K562 (cell line): ENCODE data around the gene CNTRL. TPM values are rescaled to one million over a fixed set of nuclear protein-coding genes. Genes with fewer than 3 reads are reported as not detected.

Source experiments
- KAT2B ChIP-seq: IDR thresholded peaks from one replicate; pipeline ENCODE4 v1.6.1; 2012; ENCODE audit warnings: low read depth, mild to moderate bottlenecking, control low read depth, inconsistent platforms, low read length, moderate library complexity
- NR1H2 ChIP-seq: sonication (generic); formaldehyde crosslinking; IDR thresholded peaks from 2 replicates; pipeline ENCODE4 v1.4.0; 2020; ENCODE audit warnings: mild to moderate bottlenecking, missing genetic modification reagents
- ZBTB17 ChIP-seq: fragments of 450-650 bp; formaldehyde crosslinking; IDR thresholded peaks from 2 replicates; pipeline ENCODE4 v1.4.0; 2020; ENCODE audit warnings: mild to moderate bottlenecking
- ZNF184 ChIP-seq: sonication (generic); formaldehyde crosslinking; IDR thresholded peaks from 2 replicates; pipeline ENCODE4 v1.5.0; 2020; ENCODE audit warnings: missing genetic modification reagents
- ZNF561 ChIP-seq: fragments of 450-650 bp; formaldehyde crosslinking; conservative IDR thresholded peaks from 2 replicates; pipeline ENCODE4 v1.4.0; 2020; ENCODE audit warnings: mild to moderate bottlenecking, moderate library complexity
- ZNF764 ChIP-seq: fragments of 250-450 bp; sonication (Bioruptor Pico); IDR thresholded peaks from 2 replicates; pipeline ENCODE4 v1.4.0; 2020; ENCODE audit warnings: low read depth, mild to moderate bottlenecking, moderate library complexity
- polyA plus RNA-seq, 8 experiments: library from polyadenylated mRNA; depleted of rRNA in 4 of 8; stranded (reverse) in 5 of 8; unstranded in 3 of 8; fragments of >200 nt; fragmentation: Nextera tagmentation in 2 of 8; fragmentation: Illumina TruSeq in 1 of 8; extraction: Ambion mirVana in 2 of 8; extraction: Trizol in 1 of 8; gene quantifications; 2 replicates each; pipeline versions ENCODE4 v1.2.1 to v1.2.3, GENCODE V29; 2011 to 2014; ENCODE audit warnings: inconsistent platforms in 1 of 8, missing spikeins in 1 of 8
- total RNA-seq, 7 experiments: library from RNA; depleted of rRNA in 6 of 7; stranded (reverse); fragments of >200 nt in 6 of 7; fragmentation: Illumina TruSeq in 2 of 7; extraction: Trizol in 2 of 7; gene quantifications; 2 replicates each; pipeline versions ENCODE4 v1.2.1 to v1.2.3, GENCODE V29; 2011 to 2021; ENCODE audit warnings: low replicate concordance in 1 of 7
- TF ChIP-seq, protein P1 (sequence below): fragments of 200-600 bp; sonication (generic); IDR thresholded peaks from one replicate; pipeline ENCODE4 v1.6.1; 2012; ENCODE audit warnings: mild to moderate bottlenecking, low read depth, low read length, inconsistent platforms
- TF ChIP-seq, protein P2 (sequence below): sonication (generic); formaldehyde crosslinking; IDR thresholded peaks from 2 replicates; pipeline ENCODE4 v1.8.1; 2023; ENCODE audit warnings: mild to moderate bottlenecking, missing genetic modification reagents, moderate library complexity
- TF ChIP-seq, protein P3 (sequence below): fragments of 450-650 bp; conservative IDR thresholded peaks from 2 replicates; pipeline ENCODE4 v1.6.1; 2016; ENCODE audit warnings: missing genetic modification characterization, low read depth, mild to moderate bottlenecking, control low read depth, missing compliant biosample characterization
- TF ChIP-seq, protein P4 (sequence below), 2 experiments: fragments of 450-650 bp in 1 of 2; IDR thresholded peaks; 2 replicates each; pipeline ENCODE4 v1.6.1; 2011 to 2017; ENCODE audit warnings: low read depth in 2 of 2, antibody characterized with exemption in 1 of 2, borderline replicate concordance in 1 of 2, low read length in 1 of 2, mild to moderate bottlenecking in 1 of 2, mixed read lengths in 1 of 2; ENCODE audit not compliant: control insufficient read depth in 1 of 2

CNTRL gene
- total and polyA plus RNA-seq, 9 of the 15 experiments (the other 6 are each of a cell fraction or from before 2014, with no cell fraction given) = 9.2 to 28.9 (median 20.5) TPM

DNA sequence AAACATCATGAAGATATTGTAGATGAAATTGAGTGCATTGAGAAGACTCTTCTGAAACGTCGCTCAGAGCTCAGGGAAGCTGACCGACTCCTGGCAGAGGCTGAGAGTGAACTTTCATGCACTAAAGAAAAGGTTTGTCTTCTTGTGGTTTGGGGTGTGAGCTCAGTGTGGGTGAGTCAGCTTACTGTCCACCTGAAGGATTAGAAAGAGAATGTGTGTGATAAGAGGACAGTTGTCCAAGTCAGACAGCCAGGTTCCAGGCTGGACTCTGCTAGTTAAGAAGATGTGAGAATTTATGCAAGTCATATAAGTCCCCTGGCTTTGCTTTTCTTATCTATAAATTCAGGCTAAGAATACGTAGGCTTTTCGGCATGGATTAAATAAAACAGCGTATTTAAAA, 80.0 kb downstream of the CNTRL start (continued):
- TF ChIP-seq, protein P1, sequence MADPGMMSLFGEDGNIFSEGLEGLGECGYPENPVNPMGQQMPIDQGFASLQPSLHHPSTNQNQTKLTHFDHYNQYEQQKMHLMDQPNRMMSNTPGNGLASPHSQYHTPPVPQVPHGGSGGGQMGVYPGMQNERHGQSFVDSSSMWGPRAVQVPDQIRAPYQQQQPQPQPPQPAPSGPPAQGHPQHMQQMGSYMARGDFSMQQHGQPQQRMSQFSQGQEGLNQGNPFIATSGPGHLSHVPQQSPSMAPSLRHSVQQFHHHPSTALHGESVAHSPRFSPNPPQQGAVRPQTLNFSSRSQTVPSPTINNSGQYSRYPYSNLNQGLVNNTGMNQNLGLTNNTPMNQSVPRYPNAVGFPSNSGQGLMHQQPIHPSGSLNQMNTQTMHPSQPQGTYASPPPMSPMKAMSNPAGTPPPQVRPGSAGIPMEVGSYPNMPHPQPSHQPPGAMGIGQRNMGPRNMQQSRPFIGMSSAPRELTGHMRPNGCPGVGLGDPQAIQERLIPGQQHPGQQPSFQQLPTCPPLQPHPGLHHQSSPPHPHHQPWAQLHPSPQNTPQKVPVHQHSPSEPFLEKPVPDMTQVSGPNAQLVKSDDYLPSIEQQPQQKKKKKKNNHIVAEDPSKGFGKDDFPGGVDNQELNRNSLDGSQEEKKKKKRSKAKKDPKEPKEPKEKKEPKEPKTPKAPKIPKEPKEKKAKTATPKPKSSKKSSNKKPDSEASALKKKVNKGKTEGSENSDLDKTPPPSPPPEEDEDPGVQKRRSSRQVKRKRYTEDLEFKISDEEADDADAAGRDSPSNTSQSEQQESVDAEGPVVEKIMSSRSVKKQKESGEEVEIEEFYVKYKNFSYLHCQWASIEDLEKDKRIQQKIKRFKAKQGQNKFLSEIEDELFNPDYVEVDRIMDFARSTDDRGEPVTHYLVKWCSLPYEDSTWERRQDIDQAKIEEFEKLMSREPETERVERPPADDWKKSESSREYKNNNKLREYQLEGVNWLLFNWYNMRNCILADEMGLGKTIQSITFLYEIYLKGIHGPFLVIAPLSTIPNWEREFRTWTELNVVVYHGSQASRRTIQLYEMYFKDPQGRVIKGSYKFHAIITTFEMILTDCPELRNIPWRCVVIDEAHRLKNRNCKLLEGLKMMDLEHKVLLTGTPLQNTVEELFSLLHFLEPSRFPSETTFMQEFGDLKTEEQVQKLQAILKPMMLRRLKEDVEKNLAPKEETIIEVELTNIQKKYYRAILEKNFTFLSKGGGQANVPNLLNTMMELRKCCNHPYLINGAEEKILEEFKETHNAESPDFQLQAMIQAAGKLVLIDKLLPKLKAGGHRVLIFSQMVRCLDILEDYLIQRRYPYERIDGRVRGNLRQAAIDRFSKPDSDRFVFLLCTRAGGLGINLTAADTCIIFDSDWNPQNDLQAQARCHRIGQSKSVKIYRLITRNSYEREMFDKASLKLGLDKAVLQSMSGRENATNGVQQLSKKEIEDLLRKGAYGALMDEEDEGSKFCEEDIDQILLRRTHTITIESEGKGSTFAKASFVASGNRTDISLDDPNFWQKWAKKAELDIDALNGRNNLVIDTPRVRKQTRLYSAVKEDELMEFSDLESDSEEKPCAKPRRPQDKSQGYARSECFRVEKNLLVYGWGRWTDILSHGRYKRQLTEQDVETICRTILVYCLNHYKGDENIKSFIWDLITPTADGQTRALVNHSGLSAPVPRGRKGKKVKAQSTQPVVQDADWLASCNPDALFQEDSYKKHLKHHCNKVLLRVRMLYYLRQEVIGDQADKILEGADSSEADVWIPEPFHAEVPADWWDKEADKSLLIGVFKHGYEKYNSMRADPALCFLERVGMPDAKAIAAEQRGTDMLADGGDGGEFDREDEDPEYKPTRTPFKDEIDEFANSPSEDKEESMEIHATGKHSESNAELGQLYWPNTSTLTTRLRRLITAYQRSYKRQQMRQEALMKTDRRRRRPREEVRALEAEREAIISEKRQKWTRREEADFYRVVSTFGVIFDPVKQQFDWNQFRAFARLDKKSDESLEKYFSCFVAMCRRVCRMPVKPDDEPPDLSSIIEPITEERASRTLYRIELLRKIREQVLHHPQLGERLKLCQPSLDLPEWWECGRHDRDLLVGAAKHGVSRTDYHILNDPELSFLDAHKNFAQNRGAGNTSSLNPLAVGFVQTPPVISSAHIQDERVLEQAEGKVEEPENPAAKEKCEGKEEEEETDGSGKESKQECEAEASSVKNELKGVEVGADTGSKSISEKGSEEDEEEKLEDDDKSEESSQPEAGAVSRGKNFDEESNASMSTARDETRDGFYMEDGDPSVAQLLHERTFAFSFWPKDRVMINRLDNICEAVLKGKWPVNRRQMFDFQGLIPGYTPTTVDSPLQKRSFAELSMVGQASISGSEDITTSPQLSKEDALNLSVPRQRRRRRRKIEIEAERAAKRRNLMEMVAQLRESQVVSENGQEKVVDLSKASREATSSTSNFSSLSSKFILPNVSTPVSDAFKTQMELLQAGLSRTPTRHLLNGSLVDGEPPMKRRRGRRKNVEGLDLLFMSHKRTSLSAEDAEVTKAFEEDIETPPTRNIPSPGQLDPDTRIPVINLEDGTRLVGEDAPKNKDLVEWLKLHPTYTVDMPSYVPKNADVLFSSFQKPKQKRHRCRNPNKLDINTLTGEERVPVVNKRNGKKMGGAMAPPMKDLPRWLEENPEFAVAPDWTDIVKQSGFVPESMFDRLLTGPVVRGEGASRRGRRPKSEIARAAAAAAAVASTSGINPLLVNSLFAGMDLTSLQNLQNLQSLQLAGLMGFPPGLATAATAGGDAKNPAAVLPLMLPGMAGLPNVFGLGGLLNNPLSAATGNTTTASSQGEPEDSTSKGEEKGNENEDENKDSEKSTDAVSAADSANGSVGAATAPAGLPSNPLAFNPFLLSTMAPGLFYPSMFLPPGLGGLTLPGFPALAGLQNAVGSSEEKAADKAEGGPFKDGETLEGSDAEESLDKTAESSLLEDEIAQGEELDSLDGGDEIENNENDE = no peak
- TF ChIP-seq ZNF764 (CRISPR knock-in tag) (no peak), ZNF561 (CRISPR knock-in tag) (no peak), ZNF184 (CRISPR knock-in tag) (no peak), KAT2B (no peak), NR1H2 (CRISPR knock-in tag) (no peak), ZBTB17 (no peak)
- TF ChIP-seq, protein P2, sequence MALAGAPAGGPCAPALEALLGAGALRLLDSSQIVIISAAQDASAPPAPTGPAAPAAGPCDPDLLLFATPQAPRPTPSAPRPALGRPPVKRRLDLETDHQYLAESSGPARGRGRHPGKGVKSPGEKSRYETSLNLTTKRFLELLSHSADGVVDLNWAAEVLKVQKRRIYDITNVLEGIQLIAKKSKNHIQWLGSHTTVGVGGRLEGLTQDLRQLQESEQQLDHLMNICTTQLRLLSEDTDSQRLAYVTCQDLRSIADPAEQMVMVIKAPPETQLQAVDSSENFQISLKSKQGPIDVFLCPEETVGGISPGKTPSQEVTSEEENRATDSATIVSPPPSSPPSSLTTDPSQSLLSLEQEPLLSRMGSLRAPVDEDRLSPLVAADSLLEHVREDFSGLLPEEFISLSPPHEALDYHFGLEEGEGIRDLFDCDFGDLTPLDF (CRISPR knock-in tag) = no peak
- TF ChIP-seq, protein P3, sequence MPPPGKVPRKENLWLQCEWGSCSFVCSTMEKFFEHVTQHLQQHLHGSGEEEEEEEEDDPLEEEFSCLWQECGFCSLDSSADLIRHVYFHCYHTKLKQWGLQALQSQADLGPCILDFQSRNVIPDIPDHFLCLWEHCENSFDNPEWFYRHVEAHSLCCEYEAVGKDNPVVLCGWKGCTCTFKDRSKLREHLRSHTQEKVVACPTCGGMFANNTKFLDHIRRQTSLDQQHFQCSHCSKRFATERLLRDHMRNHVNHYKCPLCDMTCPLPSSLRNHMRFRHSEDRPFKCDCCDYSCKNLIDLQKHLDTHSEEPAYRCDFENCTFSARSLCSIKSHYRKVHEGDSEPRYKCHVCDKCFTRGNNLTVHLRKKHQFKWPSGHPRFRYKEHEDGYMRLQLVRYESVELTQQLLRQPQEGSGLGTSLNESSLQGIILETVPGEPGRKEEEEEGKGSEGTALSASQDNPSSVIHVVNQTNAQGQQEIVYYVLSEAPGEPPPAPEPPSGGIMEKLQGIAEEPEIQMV (tag) = no peak
- TF ChIP-seq, protein P4, sequence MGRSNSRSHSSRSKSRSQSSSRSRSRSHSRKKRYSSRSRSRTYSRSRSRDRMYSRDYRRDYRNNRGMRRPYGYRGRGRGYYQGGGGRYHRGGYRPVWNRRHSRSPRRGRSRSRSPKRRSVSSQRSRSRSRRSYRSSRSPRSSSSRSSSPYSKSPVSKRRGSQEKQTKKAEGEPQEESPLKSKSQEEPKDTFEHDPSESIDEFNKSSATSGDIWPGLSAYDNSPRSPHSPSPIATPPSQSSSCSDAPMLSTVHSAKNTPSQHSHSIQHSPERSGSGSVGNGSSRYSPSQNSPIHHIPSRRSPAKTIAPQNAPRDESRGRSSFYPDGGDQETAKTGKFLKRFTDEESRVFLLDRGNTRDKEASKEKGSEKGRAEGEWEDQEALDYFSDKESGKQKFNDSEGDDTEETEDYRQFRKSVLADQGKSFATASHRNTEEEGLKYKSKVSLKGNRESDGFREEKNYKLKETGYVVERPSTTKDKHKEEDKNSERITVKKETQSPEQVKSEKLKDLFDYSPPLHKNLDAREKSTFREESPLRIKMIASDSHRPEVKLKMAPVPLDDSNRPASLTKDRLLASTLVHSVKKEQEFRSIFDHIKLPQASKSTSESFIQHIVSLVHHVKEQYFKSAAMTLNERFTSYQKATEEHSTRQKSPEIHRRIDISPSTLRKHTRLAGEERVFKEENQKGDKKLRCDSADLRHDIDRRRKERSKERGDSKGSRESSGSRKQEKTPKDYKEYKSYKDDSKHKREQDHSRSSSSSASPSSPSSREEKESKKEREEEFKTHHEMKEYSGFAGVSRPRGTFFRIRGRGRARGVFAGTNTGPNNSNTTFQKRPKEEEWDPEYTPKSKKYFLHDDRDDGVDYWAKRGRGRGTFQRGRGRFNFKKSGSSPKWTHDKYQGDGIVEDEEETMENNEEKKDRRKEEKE (IDR thresholded peaks at IDR 0.05; ENCODE audit: borderline replicate concordance in 1 of 2, control insufficient read depth in 1 of 2, low read depth in 2 of 2, low read length in 1 of 2) = 0 out of 4 replicates have a peak, but pooled peaks of 1 of the 2 experiments have one; percentile 31
